Kidney epithelial cell (primary cell): ENCODE data around the gene CUX1. TPM values are rescaled to one million over a fixed set of nuclear protein-coding genes. Genes with fewer than 3 reads are reported as not detected.
"Not testable (repeated sequence)": the region's sequence is repeated elsewhere in the genome, so short reads cannot be mapped to it uniquely, and the experiment has no call there.

Source experiments
- DNase-seq: peaks from one replicate; pipeline ENCODE4 v3.0.0-alpha.2; 2010; ENCODE audit warnings: low read depth
- H3K27me3 ChIP-seq: 2 replicates; pipeline ENCODE4 v1.6.0; 2011; ENCODE audit warnings: low read length; ENCODE audit not compliant: control insufficient read depth, insufficient read depth
- H3K36me3 ChIP-seq: 2 replicates; pipeline ENCODE4 v1.5.1; 2011; ENCODE audit warnings: low read length; ENCODE audit not compliant: control insufficient read depth, insufficient read depth
- H3K4me3 ChIP-seq: 2 replicates; pipeline ENCODE4 v1.5.1; 2011; ENCODE audit warnings: low read depth, mild to moderate bottlenecking, control low read depth, low read length
- CTCF ChIP-seq: IDR thresholded peaks from 2 replicates; pipeline ENCODE4 v1.5.1; 2011; ENCODE audit warnings: mild to moderate bottlenecking, moderate library complexity, low read length, control low read depth, inconsistent platforms; ENCODE audit not compliant: insufficient read depth, poor library complexity, severe bottlenecking
- total RNA-seq: library from RNA; depleted of rRNA; stranded (reverse); fragments of >200 nt; gene quantifications from 2 replicates; pipeline ENCODE4 v1.2.3, GENCODE V29; 2015

The CUX1 gene
- total RNA-seq, 1 donor from 2014 or later = 56.7 TPM

DNA sequence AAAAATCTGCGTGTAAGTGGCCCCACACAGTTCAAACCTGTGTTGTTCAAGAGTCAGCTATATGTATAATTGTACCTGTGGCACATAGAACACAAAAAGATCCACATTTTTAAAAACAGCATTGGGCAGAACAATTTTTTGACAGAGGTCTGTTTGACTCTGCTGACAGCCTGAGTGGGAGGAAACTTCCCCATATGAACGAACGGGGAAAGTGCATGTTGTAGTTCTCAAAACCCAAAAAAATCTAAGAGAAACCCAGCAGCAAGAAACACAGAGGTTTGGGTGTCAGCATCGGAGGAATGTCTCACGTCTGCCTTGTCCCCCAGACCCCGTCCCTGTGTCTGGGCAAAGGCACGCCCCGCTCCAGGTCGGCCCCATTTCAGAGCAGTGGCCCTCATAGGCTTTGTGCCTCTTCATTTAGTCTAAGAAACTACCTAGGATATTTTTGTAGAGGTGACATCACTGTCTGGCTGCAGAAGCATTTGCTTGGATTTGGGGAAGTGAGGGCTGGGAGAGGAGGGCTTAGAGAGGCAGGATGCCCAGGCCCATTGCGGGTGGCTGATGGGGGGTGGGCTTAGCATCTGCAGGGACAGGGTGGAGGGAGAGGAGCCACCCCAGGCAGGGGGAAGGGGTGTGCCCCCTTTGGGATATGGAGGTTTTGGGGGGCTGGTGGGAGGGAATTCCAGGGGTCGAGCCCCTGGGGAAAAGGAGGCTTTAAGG is 11.0 kb downstream of the CUX1 start:
- no peaks in the 10 kb centered on the region for H3K27me3 ChIP-seq
- TF ChIP-seq CTCF = no peak
- H3K4me3 ChIP-seq = no peak overlapping the region
- no peak for DNase-seq
- H3K36me3 ChIP-seq = no peaks in the 10 kb centered on the region

DNA sequence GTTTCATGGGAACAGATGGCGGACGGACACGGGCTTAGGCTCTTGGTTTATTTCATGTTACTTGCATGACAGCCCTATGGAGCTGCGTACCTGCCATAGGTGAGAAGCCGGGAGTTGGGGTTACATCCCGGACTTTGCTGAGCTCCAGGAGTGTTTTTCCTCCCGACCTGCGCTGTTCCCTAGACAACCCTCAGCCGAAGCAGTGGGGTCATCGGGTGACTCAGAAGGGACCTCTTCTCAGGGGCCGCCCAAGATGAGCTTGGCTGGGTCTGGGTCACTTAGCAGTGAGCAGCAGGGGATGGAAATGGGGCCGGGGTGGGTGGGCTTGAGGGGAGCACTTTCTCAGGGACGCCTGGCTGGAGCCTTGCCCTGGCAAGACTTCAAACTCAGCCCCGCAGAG is 11.9 kb downstream of the CUX1 start:
- Histone ChIP-seq H3K4me3 (no peak overlapping the region), H3K27me3 (no peaks in the 10 kb centered on the region), H3K36me3 (no peaks in the 10 kb centered on the region)
- no peak for TF ChIP-seq CTCF
- no peak for DNase-seq

DNA sequence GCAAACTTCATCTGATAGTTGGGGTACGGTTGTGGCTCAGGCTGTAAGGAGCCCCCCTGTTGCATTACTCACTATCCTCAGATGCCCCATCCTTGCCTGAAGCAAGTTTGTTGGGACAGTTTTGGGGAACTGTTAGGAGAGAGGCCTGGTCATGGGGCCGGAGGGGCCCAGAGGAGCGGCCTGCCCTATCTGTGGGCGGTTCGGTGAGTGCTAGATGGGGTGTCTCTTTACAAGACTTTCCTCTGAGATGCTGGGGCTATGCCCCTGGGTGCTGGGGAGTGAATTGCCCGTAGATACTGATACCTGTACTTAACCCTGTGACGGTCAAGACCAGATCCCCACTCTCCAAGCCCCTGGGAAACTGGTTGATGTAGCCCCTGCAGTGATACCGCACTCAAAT is 12.4 kb downstream of the CUX1 start:
- H3K36me3 ChIP-seq = no peaks in the 10 kb centered on the region
- TF ChIP-seq CTCF = no peak
- H3K27me3 ChIP-seq = no peaks in the 10 kb centered on the region
- DNase-seq = no peak
- no peak overlapping the region for H3K4me3 ChIP-seq

- not testable (repeated sequence) for H3K36me3 ChIP-seq, H3K27me3 ChIP-seq, H3K4me3 ChIP-seq, DNase-seq
Measured at GRCh38 chr7:101831396-101831795, 14.0 kb downstream of the CUX1 start.

- DNase-seq = no peak
- no peak for TF ChIP-seq CTCF
- H3K36me3 ChIP-seq = no peaks in the 10 kb centered on the region
- H3K4me3 ChIP-seq = no peak overlapping the region
- no peaks in the 10 kb centered on the region for H3K27me3 ChIP-seq
Measured at GRCh38 chr7:101832205-101832631, 14.8 kb downstream of the CUX1 start.

DNA sequence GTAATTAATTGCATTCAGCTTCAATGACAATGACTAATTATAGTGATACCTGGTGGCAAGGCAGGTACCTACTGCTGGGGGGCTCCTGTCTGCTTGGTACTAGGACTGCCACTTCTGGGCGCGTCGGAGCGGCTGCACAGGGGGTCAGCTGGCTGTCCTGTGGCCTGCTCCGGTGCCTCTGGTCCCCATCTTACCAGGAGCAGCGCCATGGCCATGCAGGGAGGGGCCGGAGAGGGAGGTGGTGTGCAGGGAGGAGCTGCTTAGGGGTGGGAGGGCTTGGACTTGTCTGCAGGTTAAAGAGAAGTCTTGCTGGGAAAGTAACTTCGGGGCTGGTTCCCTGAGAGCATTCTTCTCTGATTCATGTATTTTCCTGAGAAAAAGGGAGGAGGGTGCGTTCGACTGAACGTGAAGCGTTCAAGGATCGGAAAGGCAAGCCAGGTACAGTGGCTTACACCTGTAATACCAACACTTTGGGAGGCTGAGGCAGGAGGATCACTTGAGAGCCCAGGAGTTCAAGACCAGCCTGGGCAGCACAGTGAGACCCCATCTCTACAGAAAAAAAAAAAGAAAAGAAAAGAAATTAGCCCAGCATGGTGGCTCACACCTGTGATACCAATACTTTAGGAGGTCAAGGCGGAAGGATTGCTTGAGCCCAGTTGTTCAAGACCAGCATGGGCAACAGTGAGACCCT is 15.4 kb downstream of the CUX1 start:
- no peak for DNase-seq
- H3K36me3 ChIP-seq = no peaks in the 10 kb centered on the region
- TF ChIP-seq CTCF = no peak
- no peak overlapping the region for H3K4me3 ChIP-seq
- H3K27me3 ChIP-seq = no peaks in the 10 kb centered on the region
